Spleen (tissue), 11 donors: ENCODE results near the gene BORA. TPM values are rescaled to one million over a fixed set of nuclear protein-coding genes. Genes with fewer than 3 reads are reported as not detected.

ENCODE experiments used
- DNase-seq: peaks from one replicate; pipeline ENCODE4 v3.0.0-alpha.2; 2020
- H3K27ac ChIP-seq, 8 donors: fragments of 200-600 bp; sonication (generic) in 7 of 8; 1 replicate in 4 of 8; 2 replicates in 4 of 8; pipeline versions ENCODE4 v1.5.0 to v1.8.0; 2016 to 2021; ENCODE audit warnings: inconsistent platforms in 4 of 8, mild to moderate bottlenecking in 4 of 8, moderate library complexity in 1 of 8
- H3K27me3 ChIP-seq, 7 donors: fragments of 200-600 bp; sonication (generic) in 6 of 7; replicated peaks in 1 of 7; 1 replicate in 4 of 7; 2 replicates in 3 of 7; pipeline versions ENCODE4 v1.5.0 to v1.8.0; 2016 to 2021; ENCODE audit warnings: inconsistent platforms in 3 of 7, mild to moderate bottlenecking in 1 of 7
- H3K36me3 ChIP-seq, 6 donors: fragments of 200-600 bp; sonication (generic) in 5 of 6; 1 replicate in 4 of 6; 2 replicates in 2 of 6; pipeline versions ENCODE4 v1.5.0 to v1.8.0; 2016 to 2021; ENCODE audit warnings: inconsistent platforms in 2 of 6
- H3K4me1 ChIP-seq, 6 donors: fragments of 200-600 bp; sonication (generic) in 5 of 6; 1 replicate in 3 of 6; 2 replicates in 3 of 6; pipeline versions ENCODE4 v1.5.0 to v1.8.0; 2016 to 2021; ENCODE audit warnings: inconsistent platforms in 3 of 6
- H3K4me3 ChIP-seq, 8 donors: fragments of 200-600 bp; sonication (generic) in 7 of 8; 1 replicate in 4 of 8; 2 replicates in 4 of 8; pipeline versions ENCODE4 v1.5.0 to v1.8.0; 2016 to 2021; ENCODE audit warnings: inconsistent platforms in 4 of 8, mild to moderate bottlenecking in 4 of 8, moderate library complexity in 2 of 8
- H3K9me3 ChIP-seq, 8 donors: fragments of 200-600 bp; sonication (generic) in 7 of 8; 1 replicate in 4 of 8; 2 replicates in 4 of 8; pipeline versions ENCODE4 v1.5.0 to v1.8.0; 2016 to 2021; ENCODE audit warnings: inconsistent platforms in 4 of 8
- CTCF ChIP-seq, 11 experiments: fragments of 200-600 bp in 7 of 11; fragments of 450-650 bp in 4 of 11; sonication (generic) in 4 of 11; IDR thresholded peaks in 8 of 11; conservative IDR thresholded peaks in 3 of 11; 1 replicate in 7 of 11; 2 replicates in 4 of 11; pipeline versions ENCODE4 v1.4.0 to v1.8.0; 2016 to 2021; ENCODE audit warnings: antibody characterized with exemption in 11 of 11, inconsistent platforms in 4 of 11, mild to moderate bottlenecking in 1 of 11
- POLR2A ChIP-seq, 3 donors: fragments of 450-650 bp; IDR thresholded peaks; one replicate each; pipeline ENCODE4 v1.5.1; 2017; ENCODE audit warnings: antibody characterized with exemption in 3 of 3, mild to moderate bottlenecking in 1 of 3
- POLR2AphosphoS5 ChIP-seq, 3 donors: sonication (generic); formaldehyde crosslinking; IDR thresholded peaks; one replicate each; pipeline ENCODE4 v1.5.1; 2017; ENCODE audit warnings: antibody characterized with exemption in 3 of 3
- WGBS, 5 donors: extraction: QIAGEN DNeasy Blood & Tissue Kit in 3 of 5; methylation state at CpG; one replicate each; pipeline versions ENCODE4 v1.1.5 to v1.1.7; 2013 to 2018; 5-methylcytosine and 5-hydroxymethylcytosine counted together
- intact Hi-C: fragments of 100-400 bp; cut with DNase I; formaldehyde crosslinking; loops from one replicate; pipeline ENCODE4 v1.15.0; 2023; ENCODE audit warnings: low total_unique reads
- polyA plus RNA-seq, 3 donors: library from polyadenylated mRNA; stranded (reverse); fragments of 200-250 nt; gene quantifications; one replicate each; pipeline ENCODE4 v1.2.1, GENCODE V29; 2013
- small RNA-seq, 4 donors: library from RNA; depleted of rRNA; stranded (forward); fragments of <200 nt; gene quantifications; one replicate each; pipeline ENCODE3, GENCODE V24; 2016
- total RNA-seq, 7 donors: library from RNA; depleted of rRNA in 3 of 7; stranded (reverse); fragments of >200 nt in 3 of 7; fragmentation: NEBNext Ultra II Directional in 4 of 7; extraction: Animal tissue kit (Norgen Biotek cat#: 25700) in 4 of 7; gene quantifications; one replicate each; pipeline versions ENCODE4 v1.1.0 to v1.2.1, GENCODE V29; 2016 to 2021
- donor health status: healthy with polysubstance abuse.
- donor health status: DM: no; HTN: no; CAD: no; lungs with moderate emphysema.
- donor health status: DM: no; HTN: no; CAD: no.
- donor health status: Bipolar disorder and iron deficiency.
- donor health status: healthy.
- donor health status: DM: no; HTN: no; CAD: no.
- donor health status: DM: yes; HTN: yes; CAD: no.

The BORA gene
- total and polyA plus RNA-seq, 10 donors: 4.4 to 15.1 (median 5.1) TPM

- no peak for TF ChIP-seq POLR2AphosphoS5 (IDR thresholded peaks at IDR 0.05)
- no peak for TF ChIP-seq CTCF (IDR thresholded peaks at IDR 0.05 in 8 of 11, conservative IDR thresholded peaks at IDR 0.05 in 3 of 11)
- TF ChIP-seq POLR2A (IDR thresholded peaks at IDR 0.05): no peak
- no peak overlapping the region for H3K4me3 ChIP-seq
- peaks cover 0 to 8% (median 1%) of the 10 kb centered on the region in 6 donors for H3K4me1 ChIP-seq
- DNase-seq: no peak
- H3K9me3 ChIP-seq: peaks cover 0 to 7% (median 0%) of the 10 kb centered on the region in 8 donors
- no peak overlapping the region for H3K27ac ChIP-seq
- peaks cover 0 to 65% (median 4%) of the 10 kb centered on the region in 6 donors for H3K36me3 ChIP-seq
- 91 to 100% (median 96%) methylated on average over 1 of the region's 1 CpG for WGBS, 5 donors
- H3K27me3 ChIP-seq: no peaks in the 10 kb centered on the region
- intact Hi-C loops: loop anchor here (10.0 kb wide), 1 partner anchor 900 kb away; no protein-coding TSS in a partner anchor
Observed at GRCh38 chr13:72804301-72804700, 76.6 kb downstream of the BORA start.

Small RNAs within 50 kb of the gene (small RNA-seq; reads per million reads assigned to genes)
- 0 reads per million in 4 donors for gene RNU6-80P

Other genes with a start within 250 kb of the BORA start
- gene MZT1, start 294 bp upstream of the BORA start, total RNA-seq: 1 to 10 TPM; 6.8 to 7.9 (median 7.3) TPM
- gene MZT1, start 294 bp upstream of the BORA start, polyA plus RNA-seq: 10 to 100 TPM in 2 of 3 donors, 1 to 10 TPM in 1; 9.6 to 14.2 (median 12.6) TPM
- 10 to 100 TPM; 28.0 to 33.6 (median 28.5) TPM for gene DIS3, start 54.0 kb downstream of the BORA start, total RNA-seq
- gene DIS3, start 54.0 kb downstream of the BORA start, polyA plus RNA-seq: 10 to 100 TPM in 1 of 3 donors, 1 to 10 TPM in 2; 9.1 to 10.3 (median 9.4) TPM
- 10 to 100 TPM; 22.0 to 35.6 (median 32.2) TPM for gene PIBF1, start 54.2 kb downstream of the BORA start, total RNA-seq
- gene PIBF1, start 54.2 kb downstream of the BORA start, polyA plus RNA-seq: 10 to 100 TPM; 11.0 to 13.7 (median 13.2) TPM